Measurements from ENCODE around the gene DCDC2B. TPM values are rescaled to one million over a fixed set of nuclear protein-coding genes. Genes with fewer than 3 reads are reported as not detected.
"Not testable (repeated sequence)": the region's sequence is repeated elsewhere in the genome, so short reads cannot be mapped to it uniquely, and the experiment has no call there.

DCDC2B gene
- polyA plus RNA-seq, 2 of the 4 experiments (the other 2 are of a cell fraction): not detected

GRCh38 chr1:32263236-32263593 is 54.3 kb downstream of the DCDC2B start:
- 99% methylated on average over 3 of the region's 4 CpGs for WGBS (ENCODE audit: missing lambda C conversion rate)
- ChIA-PET POLR2A (interaction anchor here (0.6 kb wide), 2 partner anchors 17 to 419 kb away, joined by 4 to 6 read pairs; no protein-coding TSS in a partner anchor), CTCF (interaction anchor here (6.2 kb wide), 1 partner anchor 16 kb away, joined by 31 read pairs; the partner anchor contains the start of gene FAM167B)
- not testable (repeated sequence) for DNase-seq (ENCODE audit: low read depth in 1 of 2, low spot score in 1 of 2); H3K4me3 ChIP-seq; H3K27ac ChIP-seq; FAIRE-seq; H3K4me2 ChIP-seq; H3K9me3 ChIP-seq; H3K4me1 ChIP-seq; ATAC-seq
- TF ChIP-seq ZC3H11A (IDR thresholded peaks at IDR 0.05): 0 out of 2 replicates have a peak, but pooled peaks have one; percentile 19

GRCh38 chr1:32263744-32264143 is 54.9 kb downstream of the DCDC2B start:
- peaks cover 7% of the 10 kb centered on the region; the same call in 2 of the 3 replicates for H3K4me1 ChIP-seq
- POLR2A ChIA-PET: interaction anchor here (0.6 kb wide), 2 partner anchors 16 to 419 kb away, joined by 4 to 6 read pairs; no protein-coding TSS in a partner anchor
- no peak for DNase-seq (ENCODE audit: low read depth in 1 of 2, low spot score in 1 of 2)

More at GRCh38 chr1:32263744-32264143, 54.9 kb downstream of the DCDC2B start:
- WGBS (ENCODE audit: missing lambda C conversion rate): 92% methylated on average over 4 of the region's 4 CpGs
- no peak overlapping the region for H3K27ac ChIP-seq
- no peaks in the 10 kb centered on the region for H3K9me3 ChIP-seq
- no peak for FAIRE-seq
- TF ChIP-seq HOXB13 (CRISPR knock-in tag; IDR thresholded peaks at IDR 0.05; ENCODE audit: low read depth): no peak
- TF ChIP-seq HES2 (IDR thresholded peaks at IDR 0.05): no peak
- no peak for TF ChIP-seq RNF2 (IDR thresholded peaks at IDR 0.05; ENCODE audit: borderline replicate concordance, low read depth)
- TF ChIP-seq HDAC2 (IDR thresholded peaks at IDR 0.05): no peak
- TF ChIP-seq ZFP36 (IDR thresholded peaks at IDR 0.05; ENCODE audit: borderline replicate concordance, partially characterized antibody): no peak
- TF ChIP-seq RFX5 (IDR thresholded peaks at IDR 0.05): no peak
- no peak for TF ChIP-seq MAX (IDR thresholded peaks at IDR 0.05)
- no peak for TF ChIP-seq GATA3 (IDR thresholded peaks at IDR 0.05; ENCODE audit: borderline replicate concordance)
- TF ChIP-seq HOXB5 (CRISPR knock-in tag; IDR thresholded peaks at IDR 0.05): no peak
- TF ChIP-seq NFE2L2 (conservative IDR thresholded peaks at IDR 0.05; ENCODE audit: low read length): no peak
- no peak for TF ChIP-seq JUN (IDR thresholded peaks at IDR 0.05)
- TF ChIP-seq ESRRA (IDR thresholded peaks at IDR 0.05; ENCODE audit: borderline replicate concordance, low read length): no peak
- CTCF ChIA-PET: interaction anchor here (1.5 to 6.2 kb wide), 2 partner anchors 8 to 16 kb away, joined by 7 to 31 read pairs; partner anchors contain the start of gene FAM167B
- ATAC-seq: no peak
- no peak overlapping the region for H3K4me2 ChIP-seq
- no peak overlapping the region for H3K4me3 ChIP-seq

Other genes with a start within 250 kb of the DCDC2B start
- gene KHDRBS1, start 195.2 kb upstream of the DCDC2B start, polyA plus RNA-seq (2011; rRNA removed): 60.6 and 63.6 TPM in 2 replicates
- 107 to 110 TPM (median 109 TPM) in 3 replicates for gene KHDRBS1, start 195.2 kb upstream of the DCDC2B start, polyA plus RNA-seq (2017; fragmentation: RNase III; extraction: RNeasy Plus Mini Kit Qiagen cat#74134 plus additional on column Dnase treatment)
- 10.8 and 13.8 TPM in 2 replicates for gene TMEM39B, start 136.2 kb upstream of the DCDC2B start, polyA plus RNA-seq (2011; rRNA removed)
- 8.2 to 9.3 TPM (median 8.5 TPM) in 3 replicates for gene TMEM39B, start 136.2 kb upstream of the DCDC2B start, polyA plus RNA-seq (2017; fragmentation: RNase III; extraction: RNeasy Plus Mini Kit Qiagen cat#74134 plus additional on column Dnase treatment)
- gene KPNA6, start 101.0 kb upstream of the DCDC2B start, polyA plus RNA-seq (2011; rRNA removed): 24.3 and 41.9 TPM in 2 replicates
- gene KPNA6, start 101.0 kb upstream of the DCDC2B start, polyA plus RNA-seq (2017; fragmentation: RNase III; extraction: RNeasy Plus Mini Kit Qiagen cat#74134 plus additional on column Dnase treatment): 15.0 to 15.9 TPM (median 15.8 TPM) in 3 replicates
- gene TXLNA, start 29.4 kb upstream of the DCDC2B start, polyA plus RNA-seq (2011; rRNA removed): 22.5 and 31.7 TPM in 2 replicates
- gene TXLNA, start 29.4 kb upstream of the DCDC2B start, polyA plus RNA-seq (2017; fragmentation: RNase III; extraction: RNeasy Plus Mini Kit Qiagen cat#74134 plus additional on column Dnase treatment): 23.9 to 26.0 TPM (median 25.0 TPM) in 3 replicates
- gene CCDC28B, start 8.5 kb upstream of the DCDC2B start, polyA plus RNA-seq (2011; rRNA removed): 1.1 and 1.2 TPM in 2 replicates
- 3.3 to 4.6 TPM (median 4.4 TPM) in 3 replicates for gene CCDC28B, start 8.5 kb upstream of the DCDC2B start, polyA plus RNA-seq (2017; fragmentation: RNase III; extraction: RNeasy Plus Mini Kit Qiagen cat#74134 plus additional on column Dnase treatment)
- gene IQCC, start 3.4 kb upstream of the DCDC2B start, polyA plus RNA-seq (2011; rRNA removed): 1.6 and 1.8 TPM in 2 replicates
- gene IQCC, start 3.4 kb upstream of the DCDC2B start, polyA plus RNA-seq (2017; fragmentation: RNase III; extraction: RNeasy Plus Mini Kit Qiagen cat#74134 plus additional on column Dnase treatment): 1.8 to 2.0 TPM (median 2.0 TPM) in 3 replicates
- gene TMEM234, start 13.3 kb downstream of the DCDC2B start, polyA plus RNA-seq (2011; rRNA removed): 8.4 and 10.9 TPM in 2 replicates
- 12.0 to 12.1 TPM (median 12.0 TPM) in 3 replicates for gene TMEM234, start 13.3 kb downstream of the DCDC2B start, polyA plus RNA-seq (2017; fragmentation: RNase III; extraction: RNeasy Plus Mini Kit Qiagen cat#74134 plus additional on column Dnase treatment)
- gene EIF3I, start 13.3 kb downstream of the DCDC2B start, polyA plus RNA-seq (2011; rRNA removed): 299 and 300 TPM in 2 replicates
- gene EIF3I, start 13.3 kb downstream of the DCDC2B start, polyA plus RNA-seq (2017; fragmentation: RNase III; extraction: RNeasy Plus Mini Kit Qiagen cat#74134 plus additional on column Dnase treatment): 318 to 335 TPM (median 330 TPM) in 3 replicates
- 0.53 and 0.54 TPM in 2 replicates for gene FAM167B, start 38.1 kb downstream of the DCDC2B start, polyA plus RNA-seq (2011; rRNA removed)
- 0.58 to 2.0 TPM (median 1.8 TPM) in 3 replicates for gene FAM167B, start 38.1 kb downstream of the DCDC2B start, polyA plus RNA-seq (2017; fragmentation: RNase III; extraction: RNeasy Plus Mini Kit Qiagen cat#74134 plus additional on column Dnase treatment)
- 0.03 and 0.04 TPM in 2 replicates for gene LCK, start 42.2 kb downstream of the DCDC2B start, polyA plus RNA-seq (2011; rRNA removed)
- not detected in 3 replicates for gene LCK, start 42.2 kb downstream of the DCDC2B start, polyA plus RNA-seq (2017; fragmentation: RNase III; extraction: RNeasy Plus Mini Kit Qiagen cat#74134 plus additional on column Dnase treatment)
- gene HDAC1, start 83.0 kb downstream of the DCDC2B start, polyA plus RNA-seq (2011; rRNA removed): 135 TPM in 2 replicates
- gene HDAC1, start 83.0 kb downstream of the DCDC2B start, polyA plus RNA-seq (2017; fragmentation: RNase III; extraction: RNeasy Plus Mini Kit Qiagen cat#74134 plus additional on column Dnase treatment): 88.8 to 102 TPM (median 99.6 TPM) in 3 replicates
- 73.2 and 89.4 TPM in 2 replicates for gene MARCKSL1, start 127.1 kb downstream of the DCDC2B start, polyA plus RNA-seq (2011; rRNA removed)
- gene MARCKSL1, start 127.1 kb downstream of the DCDC2B start, polyA plus RNA-seq (2017; fragmentation: RNase III; extraction: RNeasy Plus Mini Kit Qiagen cat#74134 plus additional on column Dnase treatment): 44.6 to 62.6 TPM (median 57.7 TPM) in 3 replicates
- gene FAM229A, start 153.4 kb downstream of the DCDC2B start, polyA plus RNA-seq (2011; rRNA removed): 3.5 and 3.6 TPM in 2 replicates
- gene FAM229A, start 153.4 kb downstream of the DCDC2B start, polyA plus RNA-seq (2017; fragmentation: RNase III; extraction: RNeasy Plus Mini Kit Qiagen cat#74134 plus additional on column Dnase treatment): 3.5 to 5.6 TPM (median 4.4 TPM) in 3 replicates
- 0.31 and 0.65 TPM in 2 replicates for gene TSSK3, start 153.4 kb downstream of the DCDC2B start, polyA plus RNA-seq (2011; rRNA removed)
- 0.14 to 0.37 TPM (median 0.15 TPM) in 3 replicates for gene TSSK3, start 153.4 kb downstream of the DCDC2B start, polyA plus RNA-seq (2017; fragmentation: RNase III; extraction: RNeasy Plus Mini Kit Qiagen cat#74134 plus additional on column Dnase treatment)
- 19.9 and 26.1 TPM in 2 replicates for gene BSDC1, start 185.4 kb downstream of the DCDC2B start, polyA plus RNA-seq (2011; rRNA removed)
- gene BSDC1, start 185.4 kb downstream of the DCDC2B start, polyA plus RNA-seq (2017; fragmentation: RNase III; extraction: RNeasy Plus Mini Kit Qiagen cat#74134 plus additional on column Dnase treatment): 18.8 to 22.7 TPM (median 21.0 TPM) in 3 replicates